Left ventricle myocardium superior (tissue), 1 donor: ENCODE results near the gene SLC40A1. TPM values are rescaled to one million over a fixed set of nuclear protein-coding genes. Genes with fewer than 3 reads are reported as not detected.
"Not testable (repeated sequence)": the region's sequence is repeated elsewhere in the genome, so short reads cannot be mapped to it uniquely, and the experiment has no call there.

Experiments
- ATAC-seq: fragments of 200-7000 bp; cut with Tn5 transposase; one replicate; pipeline ENCODE4 v1.9.1; 2020; ENCODE audit warnings: mild to moderate bottlenecking, moderate library complexity
- DNase-seq: peaks from one replicate; pipeline ENCODE4 v3.0.0-alpha.2; 2020
- intact Hi-C: fragments of 100-400 bp; cut with micrococcal nuclease; formaldehyde crosslinking; loops from one replicate; pipeline ENCODE4 v1.11.0; 2022
- total RNA-seq: library from RNA; stranded (reverse); fragmentation: NEBNext Ultra II Directional; extraction: Animal tissue kit (Norgen Biotek cat#: 25700); gene quantifications from one replicate; pipeline ENCODE4 v1.2.1, GENCODE V29; 2021
- donor health status: DM: no; HTN: yes; CAD: no; lungs with severe emphysema.

The SLC40A1 gene
- total RNA-seq, 1 donor from 2014 or later: 57.5 TPM

- intact Hi-C loops: no loop called here
- DNase-seq (no peak), ATAC-seq (peak; percentile 43)
Measured at GRCh38 chr2:189602233-189602632, 21.6 kb upstream of the SLC40A1 start.

DNA sequence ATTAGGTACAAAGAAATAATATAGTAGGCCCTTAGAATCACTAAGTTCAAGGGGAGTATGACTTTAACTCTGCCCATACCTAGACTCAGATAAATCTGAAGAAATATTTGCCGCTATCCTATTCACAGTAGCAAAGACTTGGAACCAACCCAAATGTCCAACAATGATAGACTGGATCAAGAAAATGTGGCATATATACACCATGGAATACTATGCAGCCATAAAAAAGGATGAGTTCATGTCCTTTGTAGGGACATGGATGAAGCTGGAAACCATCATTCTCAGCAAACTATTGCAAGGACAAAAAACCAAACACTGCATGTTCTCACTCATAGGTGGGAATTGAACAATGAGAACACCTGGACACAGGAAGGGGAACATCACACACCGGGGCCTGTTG, 21.1 kb upstream of the SLC40A1 start:
- DNase-seq, ATAC-seq, intact Hi-C loops: not testable (repeated sequence)

GRCh38 chr2:189601043-189601442, 20.5 kb upstream of the SLC40A1 start:
- intact Hi-C loops: no loop called here
- DNase-seq (no peak), ATAC-seq (no peak)

DNA sequence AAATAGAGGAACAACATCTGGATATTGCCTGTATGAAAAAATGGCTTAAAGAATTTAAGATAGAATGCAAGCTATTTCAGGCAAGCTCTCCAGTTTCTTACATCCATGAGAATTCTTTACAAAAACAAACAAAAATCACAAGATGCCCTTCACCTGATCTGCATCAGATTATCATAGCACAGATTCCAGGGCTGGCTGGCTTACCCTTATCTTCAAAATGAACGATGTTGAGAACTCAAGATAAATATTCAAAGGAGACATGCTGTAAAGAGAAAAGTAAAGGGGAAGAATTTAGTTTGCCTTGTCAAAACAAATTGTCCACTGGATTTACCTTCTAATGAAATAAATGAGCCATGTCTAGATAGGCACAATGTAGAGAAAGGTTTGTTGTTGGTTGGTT, 18.7 kb upstream of the SLC40A1 start:
- ATAC-seq: no peak
- intact Hi-C loops: no loop called here
- no peak for DNase-seq

DNA sequence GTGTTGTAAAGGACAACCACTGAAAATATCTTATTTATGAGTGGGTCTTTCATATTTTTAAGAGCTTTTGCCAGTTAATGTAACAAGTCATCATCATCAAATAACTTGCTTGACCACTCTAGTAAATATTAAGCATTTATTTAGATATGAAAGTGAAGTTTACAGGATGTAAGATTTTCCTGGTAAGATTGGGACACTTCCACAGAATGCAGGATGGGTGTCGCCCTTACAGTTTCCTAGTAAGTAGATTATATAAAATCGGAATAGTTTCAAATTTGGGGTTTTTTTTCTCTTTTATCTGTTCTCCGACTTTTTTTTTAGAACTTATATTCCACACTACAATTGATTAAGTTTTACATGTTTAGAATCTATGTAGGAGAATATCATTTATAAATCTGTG, 14.8 kb upstream of the SLC40A1 start:
- intact Hi-C loops: no loop called here
- DNase-seq: no peak
- no peak for ATAC-seq

- ATAC-seq (no peak), DNase-seq (no peak)
- intact Hi-C loops: no loop called here
Measured at GRCh38 chr2:189594305-189594704, 13.7 kb upstream of the SLC40A1 start.

DNA sequence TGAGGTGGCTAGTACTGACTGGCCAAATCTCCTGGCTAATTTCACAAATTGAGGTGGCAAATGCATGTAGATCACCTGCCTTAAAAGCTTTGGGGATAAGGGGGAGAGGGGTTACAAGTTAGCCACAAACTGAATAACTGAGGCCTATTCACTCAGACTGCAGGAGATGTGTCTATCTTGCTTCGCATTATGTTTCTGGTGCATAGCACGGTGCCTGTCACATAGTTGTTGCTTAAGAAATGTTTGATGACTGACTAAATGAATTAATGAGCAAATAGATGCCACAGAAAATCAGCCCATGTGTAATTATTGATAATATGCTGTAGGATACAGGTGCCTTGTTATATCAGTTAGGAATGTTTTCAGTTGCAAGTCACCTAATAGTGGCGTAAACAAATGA, 12.5 kb upstream of the SLC40A1 start:
- no peak for ATAC-seq
- intact Hi-C loops: no loop called here

GRCh38 chr2:189592353-189592984, 11.9 kb upstream of the SLC40A1 start:
- intact Hi-C loops: no loop called here
- ATAC-seq: no peak
- no peak for DNase-seq

More for the DNA sequence above, 12.5 kb upstream of the SLC40A1 start:
- no peak for DNase-seq

DNA sequence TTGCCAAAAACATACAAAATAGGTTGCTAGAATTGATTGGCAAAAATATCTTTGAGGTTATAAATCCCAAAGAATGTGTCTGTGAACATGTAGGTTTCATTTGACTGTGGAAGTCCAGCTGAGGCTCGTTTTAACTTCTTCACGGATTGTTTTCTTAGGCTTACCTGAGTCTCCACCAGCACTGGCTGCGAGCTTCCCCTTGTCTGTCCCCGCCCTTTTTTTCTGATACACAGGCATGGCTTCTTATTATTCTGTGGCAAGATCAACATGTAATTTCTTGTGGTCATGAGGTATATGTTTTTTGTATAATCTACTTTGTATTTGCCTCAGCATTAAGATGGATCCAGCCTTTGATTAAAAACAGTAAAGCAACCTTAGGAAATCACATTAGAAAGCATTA, 7.2 kb upstream of the SLC40A1 start:
- no peak for DNase-seq
- ATAC-seq: no peak
- intact Hi-C loops: no loop called here

DNA sequence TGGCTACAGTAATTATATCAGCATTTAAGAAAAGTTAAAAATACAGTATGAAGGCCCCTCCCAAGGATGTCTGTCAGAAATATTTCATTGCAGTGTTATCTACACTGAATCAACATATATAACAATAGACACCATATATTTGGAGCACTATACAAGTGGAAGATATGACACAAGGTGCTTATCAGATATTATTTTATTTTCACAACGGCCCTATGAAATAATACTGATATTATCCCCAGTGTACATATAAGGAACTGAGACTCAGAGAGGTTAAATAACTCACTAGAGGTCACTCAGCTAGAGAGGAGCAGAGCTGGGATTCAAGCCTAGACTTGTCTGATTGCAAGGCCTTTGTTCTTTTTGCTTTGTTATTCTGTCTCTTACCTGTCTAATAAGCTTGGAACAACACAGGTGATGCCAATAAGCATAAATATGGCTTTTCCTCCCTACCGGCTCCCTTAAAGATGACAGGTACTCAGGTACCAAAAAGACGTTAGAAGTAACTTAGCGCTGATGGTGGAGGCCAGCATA, 4.7 kb upstream of the SLC40A1 start:
- intact Hi-C loops: no loop called here
- DNase-seq (no peak), ATAC-seq (no peak)

GRCh38 chr2:189584686-189585085, 4.1 kb upstream of the SLC40A1 start:
- DNase-seq (no peak), ATAC-seq (no peak)
- intact Hi-C loops: no loop called here

DNA sequence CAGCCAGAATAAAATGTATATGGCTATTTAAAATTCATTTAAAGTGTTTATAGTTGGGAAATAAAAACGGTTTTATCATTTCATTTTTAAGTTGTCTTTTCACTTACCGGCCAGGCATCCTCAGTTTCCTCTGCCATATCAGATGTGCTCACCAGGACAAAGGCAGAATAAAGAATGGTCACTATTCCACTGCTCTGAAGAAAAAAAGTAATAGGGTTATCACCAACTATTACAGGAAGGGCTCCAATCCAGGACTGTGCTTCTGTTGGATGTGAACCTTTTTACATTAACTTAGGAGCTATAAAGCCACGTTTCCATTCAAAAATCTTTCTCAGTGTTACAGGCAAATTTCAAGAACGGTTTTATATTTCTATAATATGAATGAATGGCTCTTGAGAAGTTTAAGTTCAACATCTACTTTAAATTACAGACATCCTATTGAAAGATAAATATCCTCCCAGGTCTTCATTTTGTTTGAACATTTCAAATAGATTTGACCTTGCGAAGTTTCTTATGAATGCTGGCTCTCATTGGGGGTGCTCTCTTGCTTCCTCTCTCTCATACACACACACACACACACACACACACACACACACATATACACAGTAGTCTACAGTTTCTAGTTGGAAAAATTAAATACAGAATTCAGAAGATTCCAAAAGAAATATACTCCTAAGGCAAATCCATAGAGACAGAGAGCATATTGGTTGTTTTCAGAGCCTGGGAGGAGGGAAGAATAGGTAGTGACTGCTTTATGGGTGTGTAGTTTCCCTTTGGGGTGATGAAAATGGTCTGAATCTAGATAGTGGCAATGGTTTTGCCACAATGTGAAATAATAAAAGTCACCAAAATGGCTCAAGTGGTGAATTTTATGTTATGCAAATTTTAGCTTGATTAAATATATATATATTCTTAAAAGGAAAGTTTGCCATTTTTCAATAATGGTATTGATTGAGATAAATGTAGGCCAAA, 2.9 kb upstream of the SLC40A1 start:
- ATAC-seq: no peak
- intact Hi-C loops: no loop called here

DNA sequence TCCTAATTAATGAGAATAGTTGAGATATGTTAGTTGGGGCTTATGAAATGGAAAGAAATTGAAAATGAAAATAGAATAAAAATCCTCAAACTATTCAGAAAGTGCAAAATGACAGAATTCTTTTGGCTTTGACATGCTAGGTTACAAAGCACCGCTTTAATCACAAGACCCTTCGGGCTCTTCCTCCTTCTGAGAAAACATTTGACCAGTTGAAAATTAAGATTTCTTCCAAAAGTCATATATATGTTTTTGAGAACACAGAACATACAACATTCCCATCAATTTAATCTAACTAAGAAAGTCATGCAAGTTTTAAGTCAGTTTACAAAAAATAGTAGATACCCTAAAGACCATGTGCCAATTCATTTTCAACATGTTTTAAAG, 2.2 kb upstream of the SLC40A1 start:
- intact Hi-C loops: no loop called here
- DNase-seq: no peak

More for the DNA sequence above, 2.9 kb upstream of the SLC40A1 start:
- DNase-seq: no peak

DNA sequence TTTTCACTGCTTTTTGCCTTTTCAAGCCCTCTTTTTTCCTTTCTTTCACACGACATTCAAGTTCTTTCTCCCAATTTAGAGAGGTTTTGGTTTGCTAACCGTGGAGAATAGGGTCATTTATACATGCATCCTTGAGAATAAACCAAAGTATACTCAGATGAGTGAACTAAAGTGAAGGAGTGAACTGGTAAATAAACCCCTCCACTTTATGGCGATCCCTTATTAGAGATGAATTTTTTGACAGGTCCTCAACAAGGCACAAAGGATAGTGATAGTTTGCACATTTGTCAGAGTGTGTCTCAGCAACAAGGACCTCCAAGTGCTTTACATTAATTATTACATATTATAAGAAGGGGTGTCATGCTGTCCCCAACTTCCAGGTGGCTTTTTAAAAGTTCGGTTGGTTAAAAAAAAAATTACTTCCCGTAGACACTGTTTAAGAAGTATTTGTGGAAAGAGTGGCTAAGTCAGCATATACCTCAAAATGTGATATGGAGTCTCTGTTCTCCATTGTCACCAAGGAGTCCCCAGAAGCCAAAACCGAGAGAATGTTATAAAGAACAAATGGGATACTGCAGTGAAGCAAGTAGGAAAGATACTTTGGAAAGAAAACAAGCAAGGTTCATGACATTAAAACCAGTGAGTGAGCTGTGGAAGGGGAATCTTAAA, 1.7 kb upstream of the SLC40A1 start:
- intact Hi-C loops: no loop called here
- ATAC-seq (no peak), DNase-seq (no peak)

More for the DNA sequence above, 2.2 kb upstream of the SLC40A1 start:
- no peak for ATAC-seq

DNA sequence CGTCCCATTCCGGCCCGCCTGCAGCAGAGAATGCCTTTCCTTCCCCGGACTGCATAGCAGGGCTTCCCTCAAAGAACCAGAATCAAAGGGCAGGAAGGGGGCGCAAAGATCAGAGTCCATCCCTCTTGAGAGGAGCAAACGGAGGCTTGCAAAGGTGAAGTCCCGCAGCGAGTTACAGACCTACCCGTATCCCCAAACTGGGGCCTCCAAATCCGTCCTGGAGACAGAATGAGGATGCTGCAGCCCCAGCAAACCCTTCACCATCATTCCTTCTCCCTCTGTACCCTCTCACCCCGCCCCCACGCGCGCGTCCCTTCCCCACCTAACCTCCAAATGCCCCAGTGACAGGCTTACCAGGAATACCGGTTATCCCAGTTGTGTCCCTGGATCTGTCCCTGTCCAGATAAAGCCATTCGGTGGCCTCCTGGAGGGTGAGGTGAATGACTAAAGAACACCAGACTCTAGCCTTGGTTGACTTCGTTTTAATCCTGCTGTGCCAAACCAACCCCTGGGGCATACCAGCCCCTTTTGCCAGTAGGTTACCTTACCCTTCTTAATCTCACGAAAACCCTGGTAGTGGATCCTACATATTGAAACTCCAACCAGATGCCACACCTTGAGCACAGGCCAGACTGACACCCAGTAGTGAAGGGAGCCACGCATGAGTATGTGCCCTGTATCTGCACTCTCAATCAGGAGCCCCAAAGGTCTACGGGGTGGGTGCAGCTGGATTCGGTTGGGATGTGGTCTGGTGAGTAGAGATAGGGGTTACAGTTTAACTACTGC, 961 bp upstream of the SLC40A1 start:
- DNase-seq (no peak), ATAC-seq (peak; percentile 45)
- intact Hi-C loops: no loop called here

DNA sequence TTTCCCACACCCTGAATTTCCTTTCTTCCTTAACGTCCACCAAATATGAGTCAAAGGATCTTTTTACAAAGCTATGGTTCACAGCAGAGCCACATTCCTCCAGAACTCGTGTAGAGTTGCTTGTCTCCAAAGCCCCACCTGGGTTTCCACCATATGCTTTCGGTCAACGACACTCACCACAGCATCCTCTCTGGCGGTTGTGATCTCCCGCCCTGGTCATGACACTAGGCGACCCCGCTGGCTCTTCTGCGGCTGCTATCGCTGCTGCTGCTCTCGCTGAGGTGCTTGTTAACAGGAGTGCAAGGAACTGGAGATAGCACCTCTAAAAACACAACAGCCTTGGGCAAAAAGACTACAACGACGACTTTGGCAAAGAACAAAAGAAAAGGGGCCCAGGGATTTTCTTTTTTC, 340 bp downstream of the SLC40A1 start:
- DNase-seq: peak; percentile 59
- intact Hi-C loops: no loop called here
- peak; percentile 49 for ATAC-seq

DNA sequence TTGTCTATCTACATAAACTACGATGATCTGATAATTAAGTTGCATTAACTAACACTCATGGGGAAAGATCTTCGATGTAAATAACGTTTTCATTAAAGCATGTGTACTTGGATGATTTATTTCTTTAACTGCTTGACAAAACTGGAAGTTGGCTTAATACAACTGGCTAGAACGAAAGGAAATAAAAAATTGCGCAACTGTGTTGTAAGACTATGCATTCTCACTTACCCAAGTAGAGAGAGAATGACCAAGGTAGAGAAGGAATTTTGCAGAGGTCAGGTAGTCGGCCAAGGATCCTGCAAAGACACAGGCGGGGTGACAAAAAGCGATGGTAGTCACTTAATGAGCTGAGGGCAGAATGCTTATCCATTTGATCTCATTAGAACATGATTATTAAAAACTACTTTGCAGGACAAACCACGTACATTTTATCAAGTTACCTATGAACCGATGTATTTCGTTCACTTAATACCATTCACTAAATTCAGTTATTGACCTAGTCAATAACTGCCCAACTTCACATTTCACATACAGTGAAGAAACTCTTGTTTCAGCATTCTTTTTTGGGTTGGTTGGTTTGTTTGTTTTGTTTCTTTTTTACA, 900 bp downstream of the SLC40A1 start:
- intact Hi-C loops: loop anchor here (10.0 kb wide), 1 partner anchor 115 kb away; no protein-coding TSS in a partner anchor
- DNase-seq: no peak
- peak; percentile 28 for ATAC-seq

DNA sequence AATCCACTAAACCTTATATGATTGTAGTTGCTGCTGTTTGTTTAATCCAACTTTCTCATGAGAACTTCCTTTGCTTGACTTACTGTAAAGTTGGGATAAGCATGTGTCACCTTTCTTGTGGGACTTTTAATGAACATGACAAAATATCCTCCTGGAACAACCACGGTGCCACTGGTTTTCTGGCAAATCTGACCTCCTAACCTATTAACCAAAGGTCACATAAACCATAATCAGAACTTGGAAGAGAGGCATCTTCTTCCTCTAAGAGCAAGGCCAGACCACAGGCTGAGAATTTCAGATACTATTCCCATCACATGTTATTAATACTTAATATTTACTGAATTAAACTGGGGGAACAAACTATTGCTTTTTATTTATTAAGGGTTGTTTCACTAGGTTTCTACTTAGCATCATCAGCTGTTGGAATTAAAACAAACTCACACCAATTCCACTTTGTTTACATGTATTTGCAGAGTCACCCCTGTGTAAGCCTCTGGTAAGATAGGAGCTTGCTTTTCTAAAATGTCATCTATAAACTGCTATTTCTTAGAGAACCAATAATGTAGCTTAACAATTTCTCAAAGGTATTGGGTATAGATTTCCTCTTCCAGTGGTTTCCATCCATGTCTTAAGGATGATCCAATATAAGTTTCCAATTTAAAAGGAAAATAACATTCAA, 2.2 kb downstream of the SLC40A1 start:
- no peak for ATAC-seq
- DNase-seq: no peak
- intact Hi-C loops: loop anchor here (10.0 kb wide), 1 partner anchor 114 kb away; no protein-coding TSS in a partner anchor
